Right lobe of liver (tissue), 6 donors: ENCODE data around the gene P4HA2. TPM values are rescaled to one million over a fixed set of nuclear protein-coding genes. Genes with fewer than 3 reads are reported as not detected.

Experiments used
- ATAC-seq, 4 donors: fragments of 200-7000 bp; cut with Tn5 transposase; one replicate each; pipeline ENCODE4 v1.9.1; 2020; ENCODE audit warnings: mild to moderate bottlenecking in 4 of 4, moderate library complexity in 4 of 4
- DNase-seq, 3 donors: peaks; one replicate each; pipeline ENCODE4 v3.0.0-alpha.2; 2020
- H3K27ac ChIP-seq, 3 donors: fragments of 200-600 bp; one replicate each; pipeline ENCODE4 v1.8.0; 2022
- H3K27me3 ChIP-seq, 2 donors: fragments of 200-600 bp; one replicate each; pipeline ENCODE4 v1.8.0; 2022
- H3K36me3 ChIP-seq, 4 donors: fragments of 200-600 bp; sonication (generic) in 1 of 4; one replicate each; pipeline versions ENCODE4 v1.5.1 to v1.8.0; 2017 to 2022; ENCODE audit warnings: control low read depth in 1 of 4
- H3K4me1 ChIP-seq, 4 donors: fragments of 200-600 bp; sonication (generic) in 1 of 4; one replicate each; pipeline versions ENCODE4 v1.5.1 to v1.8.0; 2017 to 2022; ENCODE audit warnings: control low read depth in 1 of 4
- H3K4me3 ChIP-seq, 3 donors: fragments of 200-600 bp; one replicate each; pipeline ENCODE4 v1.8.0; 2022
- H3K9me3 ChIP-seq, 4 donors: fragments of 200-600 bp; sonication (generic) in 1 of 4; one replicate each; pipeline versions ENCODE4 v1.5.1 to v1.8.0; 2017 to 2022; ENCODE audit warnings: control low read depth in 1 of 4
- POLR2A ChIP-seq: fragments of 450-650 bp; IDR thresholded peaks from one replicate; pipeline ENCODE4 v1.6.1; 2017; ENCODE audit warnings: antibody characterized with exemption, mild to moderate bottlenecking
- WGBS: methylation state at CpG from one replicate; pipeline ENCODE4 v1.1.6; 2018; ENCODE audit warnings: low coverage, low lambda C conversion rate; ENCODE audit not compliant: insufficient coverage; ENCODE audit errors: missing lambda C conversion rate; 5-methylcytosine and 5-hydroxymethylcytosine counted together
- intact Hi-C, 2 donors: fragments of 100-400 bp; cut with DNase I; formaldehyde crosslinking; loops; one replicate each; pipeline versions ENCODE4 v1.11.2 to v1.14.1; 2022
- long read RNA-seq: library from polyadenylated mRNA; unstranded; transcript quantifications from one replicate; pipeline ENCODE4 v2.0.0, GENCODE V29; 2019
- total RNA-seq, 6 experiments: library from RNA; depleted of rRNA in 2 of 6; stranded (reverse); fragments of >200 nt in 2 of 6; fragmentation: NEBNext Ultra II Directional in 3 of 6; extraction: Animal tissue kit (Norgen Biotek cat#: 25700) in 3 of 6; gene quantifications; one replicate each; pipeline versions ENCODE4 v1.1.0 to v1.2.4, GENCODE V29; 2016 to 2023
- TF ChIP-seq, protein P1 (sequence below), 4 donors: fragments of 200-600 bp in 3 of 4; fragments of 450-650 bp in 1 of 4; IDR thresholded peaks; one replicate each; pipeline versions ENCODE4 v1.5.1 to v1.8.0; 2016 to 2022; ENCODE audit warnings: antibody characterized with exemption in 4 of 4, mild to moderate bottlenecking in 2 of 4
- donor health status: DM: no; HTN: yes; CAD: no.
- donor health status: DM: no; HTN: no; CAD: no.
- donor health status: DM: no; HTN: no; CAD: no.
- donor health status: DM: no; HTN: yes; CAD: no.
- donor health status: DM: no; HTN: yes; CAD: no.

Gene P4HA2
- 10 to 100 TPM; 11.5 to 23.2 (median 16.5) TPM for total RNA-seq
- long read RNA-seq, partial matches to known transcripts: 3 of 9 reads
- long read RNA-seq, other reads (novel, unspliced or antisense): 3 of 9 reads

GRCh38 chr5:132227485-132228240 lies at the start of gene P4HA2:
P4HA2 (minus strand) TSS chr5:132227853; CDS start chr5:132218626, 9,227 bp downstream.
- Histone ChIP-seq H3K4me1 (peaks cover 0 to 10% (median 0%) of the 10 kb centered on the region in 4 donors), H3K4me3 (peak within 1 kb of the TSS; percentile 52 to 65 (median 61)), H3K9me3 (no peaks in the 10 kb centered on the region), H3K27me3 (no peaks in the 10 kb centered on the region), H3K36me3 (no peaks in the 10 kb centered on the region), H3K27ac (peak within 1 kb of the TSS; percentile 93 to 98 (median 95))
- DNase-seq (peak; percentile 91 to 94 (median 92)), ATAC-seq (peak; percentile 94 to 98 (median 96))
- TF ChIP-seq POLR2A: peak; percentile 81
- TF ChIP-seq, protein P1, sequence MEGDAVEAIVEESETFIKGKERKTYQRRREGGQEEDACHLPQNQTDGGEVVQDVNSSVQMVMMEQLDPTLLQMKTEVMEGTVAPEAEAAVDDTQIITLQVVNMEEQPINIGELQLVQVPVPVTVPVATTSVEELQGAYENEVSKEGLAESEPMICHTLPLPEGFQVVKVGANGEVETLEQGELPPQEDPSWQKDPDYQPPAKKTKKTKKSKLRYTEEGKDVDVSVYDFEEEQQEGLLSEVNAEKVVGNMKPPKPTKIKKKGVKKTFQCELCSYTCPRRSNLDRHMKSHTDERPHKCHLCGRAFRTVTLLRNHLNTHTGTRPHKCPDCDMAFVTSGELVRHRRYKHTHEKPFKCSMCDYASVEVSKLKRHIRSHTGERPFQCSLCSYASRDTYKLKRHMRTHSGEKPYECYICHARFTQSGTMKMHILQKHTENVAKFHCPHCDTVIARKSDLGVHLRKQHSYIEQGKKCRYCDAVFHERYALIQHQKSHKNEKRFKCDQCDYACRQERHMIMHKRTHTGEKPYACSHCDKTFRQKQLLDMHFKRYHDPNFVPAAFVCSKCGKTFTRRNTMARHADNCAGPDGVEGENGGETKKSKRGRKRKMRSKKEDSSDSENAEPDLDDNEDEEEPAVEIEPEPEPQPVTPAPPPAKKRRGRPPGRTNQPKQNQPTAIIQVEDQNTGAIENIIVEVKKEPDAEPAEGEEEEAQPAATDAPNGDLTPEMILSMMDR (IDR thresholded peaks at IDR 0.05): peak in 1 of 4 donors; percentile 38
- 0% methylated on average over 9 of the region's 92 CpGs for WGBS
- intact Hi-C loops: no loop called here

- ATAC-seq (no peak), DNase-seq (peak in 1 of 3 donors; percentile 18)
- no peaks in the 10 kb centered on the region for H3K9me3 ChIP-seq
- WGBS: 88% methylated on average over 6 of the region's 6 CpGs
- intact Hi-C loops: no loop called here
- H3K4me1 ChIP-seq: no peaks in the 10 kb centered on the region
- TF ChIP-seq POLR2A: no peak
- TF ChIP-seq, protein P1 (IDR thresholded peaks at IDR 0.05): no peak
- no peaks in the 10 kb centered on the region for H3K27me3 ChIP-seq
- H3K36me3 ChIP-seq: no peaks in the 10 kb centered on the region
- no peak overlapping the region for H3K4me3 ChIP-seq
- no peak overlapping the region for H3K27ac ChIP-seq
Observed at GRCh38 chr5:132277256-132277655, 49.6 kb upstream of the P4HA2 start.

GRCh38 chr5:132275367-132276220 lies 47.9 kb upstream of the P4HA2 start:
- Histone ChIP-seq H3K4me3 (no peak overlapping the region), H3K4me1 (no peaks in the 10 kb centered on the region), H3K36me3 (no peaks in the 10 kb centered on the region), H3K27ac (no peak overlapping the region), H3K9me3 (no peaks in the 10 kb centered on the region), H3K27me3 (no peaks in the 10 kb centered on the region)
- no peak for ATAC-seq
- peak in 1 of 3 donors; percentile 28 for DNase-seq
- TF ChIP-seq, protein P1 (IDR thresholded peaks at IDR 0.05): no peak
- TF ChIP-seq POLR2A: no peak
- WGBS: 71% methylated on average over 3 of the region's 5 CpGs
- intact Hi-C loops: no loop called here

- no peak overlapping the region for H3K27ac ChIP-seq
- 93% methylated on average over 2 of the region's 14 CpGs for WGBS
- peak in 1 of 3 donors; percentile 37 for DNase-seq
- TF ChIP-seq, protein P1 (IDR thresholded peaks at IDR 0.05): no peak
- TF ChIP-seq POLR2A: no peak
- H3K4me3 ChIP-seq: no peak overlapping the region
- H3K9me3 ChIP-seq: no peaks in the 10 kb centered on the region
- intact Hi-C loops: no loop called here
- ATAC-seq: no peak
- no peaks in the 10 kb centered on the region for H3K36me3 ChIP-seq
- H3K4me1 ChIP-seq: no peaks in the 10 kb centered on the region
- H3K27me3 ChIP-seq: no peaks in the 10 kb centered on the region
Observed at GRCh38 chr5:132274050-132274792, 46.6 kb upstream of the P4HA2 start.
